Stimulated activated naive CD4-positive, alpha-beta T cell treated with Interleukin-2 at 50 U/mL for 16 hours (primary cell): ENCODE measurements around the gene KIAA1958.
"Not testable (repeated sequence)": the region's sequence is repeated elsewhere in the genome, so short reads cannot be mapped to it uniquely, and the experiment has no call there.

Experiments
- DNase-seq: peaks from one replicate; lab custom pipeline; 2025; lab: John Stamatoyannopoulos, UW

Gene KIAA1958

GRCh38 chr9:112489876-112490666, 3.4 kb downstream of the KIAA1958 start:
- no peak for DNase-seq

GRCh38 chr9:112493393-112494137, 6.9 kb downstream of the KIAA1958 start:
- DNase-seq, result no peak

GRCh38 chr9:112494153-112494552, 7.5 kb downstream of the KIAA1958 start:
- DNase-seq, result no peak

GRCh38 chr9:112495614-112496013, 9.0 kb downstream of the KIAA1958 start:
- no peak for DNase-seq

- DNase-seq, result no peak
Observed at GRCh38 chr9:112496074-112496722, 9.6 kb downstream of the KIAA1958 start.

- DNase-seq, result no peak
Observed at GRCh38 chr9:112500842-112501241, 14.2 kb downstream of the KIAA1958 start.

GRCh38 chr9:112501287-112501686, 14.7 kb downstream of the KIAA1958 start:
- DNase-seq, result no peak

GRCh38 chr9:112502175-112502946, 15.7 kb downstream of the KIAA1958 start:
- DNase-seq, result no peak

- DNase-seq, result no peak
Observed at GRCh38 chr9:112503170-112503569, 16.5 kb downstream of the KIAA1958 start.

GRCh38 chr9:112505086-112505485, 18.5 kb downstream of the KIAA1958 start:
- DNase-seq, result no peak

GRCh38 chr9:112505607-112506006, 19.0 kb downstream of the KIAA1958 start:
- DNase-seq, result no peak

GRCh38 chr9:112506571-112506970, 19.9 kb downstream of the KIAA1958 start:
- DNase-seq, result no peak

- no peak for DNase-seq
Observed at GRCh38 chr9:112507001-112507680, 20.5 kb downstream of the KIAA1958 start.

GRCh38 chr9:112508377-112508776, 21.8 kb downstream of the KIAA1958 start:
- no peak for DNase-seq

- not testable (repeated sequence) for DNase-seq
Observed at GRCh38 chr9:112512377-112512776, 25.8 kb downstream of the KIAA1958 start.

GRCh38 chr9:112516769-112517168, 30.1 kb downstream of the KIAA1958 start:
- DNase-seq, result no peak

- no peak for DNase-seq
Observed at GRCh38 chr9:112520069-112520468, 33.4 kb downstream of the KIAA1958 start.

GRCh38 chr9:112520656-112521055, 34.0 kb downstream of the KIAA1958 start:
- no peak for DNase-seq

- DNase-seq, result no peak
Observed at GRCh38 chr9:112526973-112527372, 40.3 kb downstream of the KIAA1958 start.

GRCh38 chr9:112527959-112528358, 41.3 kb downstream of the KIAA1958 start:
- DNase-seq, result no peak

- no peak for DNase-seq
Observed at GRCh38 chr9:112529316-112529715, 42.7 kb downstream of the KIAA1958 start.
